HG03025 (cell line): ENCODE measurements around the gene USH1G.
"Not testable (repeated sequence)": the region's sequence is repeated elsewhere in the genome, so short reads cannot be mapped to it uniquely, and the experiment has no call there.

Experiments used
- ATAC-seq: cut with Tn5 transposase; IDR thresholded peaks from one replicate; pipeline ENCODE4 v1.9.1; 2021; ENCODE audit warnings: mild to moderate bottlenecking, moderate library complexity; ENCODE audit not compliant: unreplicated experiment, low FRiP score

The USH1G gene

DNA sequence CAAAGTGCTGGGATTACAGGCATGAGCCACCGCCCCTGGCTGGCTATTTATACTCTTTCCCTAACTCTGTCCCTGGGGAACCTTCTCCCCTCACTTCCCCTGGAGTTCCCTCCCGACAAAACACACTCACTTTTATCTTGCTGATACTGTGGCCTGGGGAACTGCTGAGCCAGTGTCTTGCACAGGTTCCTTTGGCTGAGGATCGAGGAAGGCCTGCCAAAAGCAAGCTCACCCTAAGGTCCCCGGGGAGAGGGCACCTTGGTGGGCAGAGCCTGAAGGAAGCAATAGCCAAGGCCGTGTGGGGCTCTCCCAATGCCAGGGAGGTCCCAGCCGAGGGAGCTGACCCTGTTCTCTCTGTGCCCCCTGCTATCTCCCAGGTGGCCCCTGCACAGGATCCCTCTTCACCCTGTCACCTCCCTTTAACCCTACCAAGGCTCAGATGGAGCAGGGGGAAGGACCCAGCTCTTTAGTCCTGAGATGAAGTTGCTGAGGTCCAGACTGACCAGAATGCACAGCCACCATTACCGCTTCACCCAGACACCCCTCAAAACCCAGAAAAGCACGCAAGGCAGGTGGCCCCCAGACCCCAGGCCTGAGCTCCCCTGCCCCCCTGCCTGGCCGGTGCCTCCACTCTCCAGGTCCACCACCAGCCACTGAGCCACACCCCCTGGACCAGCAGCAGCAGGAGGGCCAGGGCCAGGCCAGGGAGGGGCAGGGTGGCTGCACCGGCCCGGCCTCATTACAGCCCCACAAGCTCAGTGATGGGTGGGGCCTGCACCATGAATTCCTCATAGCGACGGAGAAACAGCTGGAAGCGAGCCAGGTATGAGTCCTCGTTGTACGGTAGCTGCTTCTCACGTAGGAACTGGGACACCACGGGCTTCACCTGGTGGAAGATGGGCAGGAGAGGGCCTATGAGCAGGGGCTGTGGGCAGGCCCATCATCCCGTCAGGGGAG, 45.2 kb downstream of the USH1G start:
- ATAC-seq: no peak

DNA sequence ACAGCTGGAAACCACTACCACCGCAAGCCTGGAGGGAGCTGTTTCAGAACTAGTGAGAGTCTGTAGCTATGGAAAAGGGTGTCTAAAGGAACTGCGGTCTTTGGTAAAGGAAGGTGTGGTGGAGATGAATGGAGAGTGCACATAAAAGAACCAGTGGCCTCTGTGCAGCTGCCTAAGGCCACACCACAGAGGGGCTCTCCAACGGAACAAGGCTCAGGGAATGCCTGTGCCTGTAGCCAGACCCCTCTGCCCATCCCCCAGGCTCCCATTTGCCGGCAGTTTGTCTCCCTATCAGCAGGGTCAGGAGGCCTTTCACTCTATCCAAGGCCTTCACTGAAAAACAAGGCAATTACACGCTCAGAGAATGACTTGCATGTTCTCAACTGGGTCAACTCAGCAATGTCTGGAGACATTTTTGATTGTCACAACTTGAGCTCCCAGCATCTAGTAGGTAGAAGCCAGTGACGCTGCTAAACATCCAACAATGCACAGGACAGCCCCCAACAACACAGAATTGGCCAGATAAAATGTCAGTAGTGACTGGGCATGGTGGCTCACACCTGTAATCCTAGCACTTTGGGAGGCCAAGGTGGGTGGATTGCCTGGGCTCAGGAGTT, 47.0 kb downstream of the USH1G start:
- ATAC-seq: no peak

DNA sequence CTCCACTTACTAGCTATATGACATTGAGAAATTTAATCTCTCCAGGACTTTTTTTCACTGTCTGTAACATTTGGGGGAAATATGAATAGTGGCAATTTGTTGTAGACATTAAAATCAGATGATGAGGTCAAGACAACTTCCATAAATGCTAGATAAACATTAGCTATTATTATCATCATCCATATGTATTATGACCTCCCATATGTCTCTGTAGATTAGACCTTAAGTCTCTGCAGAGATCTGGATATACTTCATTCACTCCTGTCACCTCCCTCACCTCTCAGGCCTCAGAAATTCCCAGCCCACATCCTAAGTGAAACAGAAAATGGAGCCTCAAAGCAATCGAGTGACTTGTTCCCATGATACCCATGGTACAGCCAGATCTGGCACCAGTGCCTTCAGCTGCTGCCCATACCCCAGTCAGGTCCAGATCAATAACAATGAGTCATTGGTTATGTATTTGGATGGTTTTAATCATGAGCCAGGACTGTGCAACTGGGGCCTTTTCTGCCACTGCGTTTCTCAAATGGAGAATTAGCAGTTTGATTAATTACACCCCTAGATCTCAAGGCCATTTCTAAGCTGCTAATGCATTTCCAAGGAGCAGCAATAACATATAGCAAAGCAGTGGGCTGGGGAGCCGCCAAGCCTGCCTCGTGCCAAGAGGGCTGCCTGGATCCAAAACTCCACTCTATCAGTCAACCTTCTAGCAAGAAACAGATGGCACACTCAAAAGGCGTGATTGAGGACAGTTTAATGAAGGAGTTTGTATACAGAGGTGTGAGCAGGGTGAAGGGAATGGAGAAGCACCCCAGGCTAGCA, 47.7 kb downstream of the USH1G start:
- no peak for ATAC-seq

- no peak for ATAC-seq
These were observed 48.4 kb downstream of the USH1G start for GRCh38 chr17:74874615-74875037.

GRCh38 chr17:74873874-74874614, 49.0 kb downstream of the USH1G start:
- ATAC-seq: no peak

- ATAC-seq: peak; percentile 89
These were observed 49.8 kb downstream of the USH1G start for GRCh38 chr17:74873037-74873873.

GRCh38 chr17:74872313-74873036, 50.6 kb downstream of the USH1G start, which contains the start of gene FDXR:
TSS of gene FDXR (minus strand) at chr17:74872994. CDS start at chr17:74872944, 50 bp downstream.
- ATAC-seq: peak; percentile 20

DNA sequence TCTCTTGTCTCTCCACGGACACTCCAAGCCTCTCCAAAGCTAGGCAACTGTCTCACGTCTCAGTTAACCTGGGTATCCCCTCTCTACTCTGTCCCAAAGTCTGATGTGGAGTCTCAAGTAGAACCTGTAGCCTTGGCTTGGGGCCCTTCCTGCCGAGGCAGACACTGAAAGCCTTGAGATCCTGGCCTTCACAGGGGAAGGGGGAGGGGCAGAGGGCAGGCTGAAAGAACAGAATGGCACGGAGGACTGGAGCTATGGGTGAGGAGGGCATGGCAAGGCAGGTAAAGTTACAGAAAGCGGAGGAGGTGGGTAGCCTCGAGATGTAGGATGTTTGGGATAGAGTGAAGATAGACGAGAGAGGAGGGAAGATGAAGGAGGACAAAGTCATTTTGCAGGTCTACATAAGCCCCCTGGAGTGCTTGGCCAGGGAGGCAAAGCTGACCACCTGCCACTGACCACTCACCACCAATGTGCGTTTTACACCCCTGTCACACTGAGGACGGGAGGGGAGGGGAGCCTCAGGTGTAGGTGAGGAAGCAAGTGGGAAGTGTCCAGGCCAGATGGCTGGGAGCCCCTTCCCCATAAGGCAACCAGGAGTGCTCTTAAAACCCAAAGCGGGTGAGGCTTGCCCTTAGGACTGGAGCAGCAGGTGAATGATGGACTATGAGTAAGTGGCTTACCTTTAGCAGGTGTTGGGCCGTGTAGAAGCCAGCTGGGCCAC, 51.5 kb downstream of the USH1G start:
- ATAC-seq: no peak

- ATAC-seq: no peak
These were observed 52.5 kb downstream of the USH1G start for GRCh38 chr17:74870512-74870911.

GRCh38 chr17:74870028-74870427, 53.0 kb downstream of the USH1G start:
- ATAC-seq: not testable (repeated sequence)

DNA sequence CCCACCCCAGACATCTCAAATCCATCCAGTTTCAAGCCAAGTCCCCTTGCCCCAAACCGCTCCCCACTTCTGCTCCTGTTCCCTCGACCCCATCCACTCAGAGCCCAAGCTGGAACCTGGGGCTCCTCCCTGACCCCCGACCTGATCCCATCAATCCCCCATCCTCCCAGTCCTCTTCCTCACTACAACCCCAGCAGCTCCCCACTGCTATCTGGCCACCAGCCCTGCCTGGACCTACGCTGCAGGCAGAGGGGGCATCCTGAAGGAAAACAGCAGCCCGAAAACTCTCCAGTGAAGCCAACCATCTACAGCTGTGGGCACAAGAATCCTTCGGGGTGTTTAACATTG, 54.2 kb downstream of the USH1G start:
- no peak for ATAC-seq

DNA sequence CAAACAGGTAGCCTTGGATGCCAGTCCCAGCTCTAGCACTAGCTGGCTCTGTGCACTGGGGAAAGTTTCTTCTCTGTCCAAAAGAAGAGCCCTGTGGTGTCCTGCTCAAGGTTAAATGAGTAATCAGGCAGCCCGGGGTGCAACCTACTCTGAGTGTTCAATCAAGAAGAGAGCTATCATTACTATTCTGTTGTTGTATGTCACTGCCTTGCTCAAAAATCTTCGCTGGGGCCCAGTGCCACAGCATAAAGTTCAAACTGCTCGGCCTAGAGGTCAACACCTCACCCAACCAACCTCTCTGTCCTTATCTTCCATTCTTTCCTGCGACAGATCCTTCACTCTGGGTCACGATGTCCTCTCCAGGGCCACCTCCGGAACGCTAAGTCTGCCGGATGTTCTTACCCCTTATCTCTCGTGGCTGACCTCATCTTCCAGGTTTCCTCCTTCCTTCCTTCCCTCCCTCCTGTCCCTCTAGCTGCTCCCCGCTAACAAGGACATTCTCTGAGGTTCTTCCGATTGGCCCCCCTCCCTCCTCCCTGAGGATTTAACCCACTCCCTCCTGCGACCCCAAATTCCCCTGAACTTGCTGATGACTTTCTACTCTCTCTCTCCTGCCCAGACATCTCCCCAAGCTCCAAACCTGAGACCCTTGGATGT, 54.7 kb downstream of the USH1G start:
- no peak for ATAC-seq

DNA sequence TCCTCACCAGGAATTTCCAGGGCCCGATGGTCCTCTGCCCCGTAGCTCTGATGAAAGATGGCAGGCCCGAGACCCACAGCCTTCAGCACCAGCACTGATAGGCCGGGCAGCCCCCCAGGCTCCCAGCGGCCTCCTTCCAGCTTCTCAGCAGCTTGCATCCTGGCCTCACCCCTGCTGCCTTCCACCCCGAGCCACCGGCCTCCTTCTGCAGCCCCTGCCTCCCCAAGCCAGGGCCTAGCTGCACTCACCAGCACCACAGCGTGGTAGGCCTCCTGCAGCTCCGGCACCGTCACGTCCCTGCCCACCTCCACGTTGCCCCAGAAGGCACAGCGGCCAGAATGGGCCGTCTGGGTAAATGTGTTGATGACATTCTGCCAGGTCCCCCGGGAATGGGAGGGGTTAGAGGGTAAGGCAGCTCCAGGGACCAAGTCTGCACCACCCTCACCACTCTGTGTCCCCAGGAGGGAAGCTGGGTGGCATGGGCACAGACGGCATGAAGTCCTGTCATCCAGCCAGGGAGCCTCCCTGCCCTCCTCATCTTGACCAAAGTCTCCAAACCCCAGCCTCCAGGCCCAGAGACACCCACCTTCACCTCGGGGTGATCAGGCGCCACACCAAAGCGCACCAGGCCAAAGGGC, 56.7 kb downstream of the USH1G start:
- no peak for ATAC-seq
